ENCODE results near the gene SDHA. TPM values are rescaled to one million over a fixed set of nuclear protein-coding genes. Genes with fewer than 3 reads are reported as not detected.

The SDHA gene
- total and polyA plus RNA-seq, 2 of the 8 experiments (the other 6 are each of a cell fraction or from before 2014, with no cell fraction given) = 59.7 to 87.3 TPM

- CTCF ChIA-PET (ENCODE audit: partially characterized antibody) = interaction anchor here (0.6 to 2.4 kb wide), 5 partner anchors 11 to 158 kb away, joined by 3 to 18 read pairs (median 4); no protein-coding TSS in a partner anchor
- H3K27ac ChIP-seq (ENCODE audit: low read depth, low read length) = no peak overlapping the region
- H3K14ac ChIP-seq (ENCODE audit: insufficient read length) = no peak overlapping the region
- no peak overlapping the region for H2BK20ac ChIP-seq (ENCODE audit: low read length)
- H3K36me3 ChIP-seq (ENCODE audit: control insufficient read depth in 2 of 4, insufficient read depth in 4 of 4, low read length in 3 of 4) = peaks cover 0 to 5% (median 3%) of the 10 kb centered on the region in 4 experiments; a peak in 3 of 8 replicates
- no peak overlapping the region for H3K9ac ChIP-seq (replicated peaks in 1 of 4; ENCODE audit: extremely low read depth in 1 of 4, low read depth in 3 of 4, low read length in 3 of 4)
- no peak overlapping the region for H4K5ac ChIP-seq (ENCODE audit: insufficient read length, low read depth, low read length)
- no peak overlapping the region for H3K23ac ChIP-seq (ENCODE audit: insufficient read length)
- H3K27me3 ChIP-seq (replicated peaks in 1 of 4; ENCODE audit: control insufficient read depth in 3 of 4, extremely low read depth in 1 of 4, insufficient read depth in 3 of 4, low read length in 3 of 4) = no peaks in the 10 kb centered on the region
- no peak overlapping the region for H2AFZ ChIP-seq (ENCODE audit: low read length)
- H4K8ac ChIP-seq (ENCODE audit: extremely low read depth, insufficient read depth, low read length) = no peak overlapping the region; the same call in 1 of the 2 replicates
- H3K4me1 ChIP-seq (replicated peaks in 1 of 4; ENCODE audit: control insufficient read depth in 3 of 4, insufficient read depth in 4 of 4, low read length in 3 of 4) = no peaks in the 10 kb centered on the region
- no peak for FAIRE-seq
- H2AK5ac ChIP-seq (ENCODE audit: low read depth, low read length) = no peak overlapping the region
- no peak overlapping the region for H2BK120ac ChIP-seq (replicated peaks; ENCODE audit: low read depth, low read length)
- H4K91ac ChIP-seq (replicated peaks; ENCODE audit: insufficient read length, low read length) = no peak overlapping the region
- no peaks in the 10 kb centered on the region for H3K79me1 ChIP-seq (ENCODE audit: low read depth, low read length)
- no peaks in the 10 kb centered on the region for H3K9me3 ChIP-seq (ENCODE audit: insufficient read depth in 2 of 2, low read depth in 1 of 2, low read length in 1 of 2)
- 93% methylated on average over 12 of the region's 16 CpGs; no CpG with 5 or more reads in 1 of the 2 experiments for WGBS, 2 experiments (ENCODE audit: extremely low coverage in 1 of 2, insufficient coverage in 1 of 2, insufficient read length in 1 of 2, insufficient replicate concordance in 2 of 2, low coverage in 1 of 2, low lambda C conversion rate in 2 of 2, missing lambda C conversion rate in 1 of 2)
- no peaks in the 10 kb centered on the region for H3K23me2 ChIP-seq (ENCODE audit: low read depth, low read length)
- H3K4ac ChIP-seq (replicated peaks; ENCODE audit: insufficient read length, low read depth, low read length) = no peak overlapping the region
- H2BK15ac ChIP-seq (ENCODE audit: low read length) = no peak overlapping the region
- DNase-seq (ENCODE audit: low read depth in 1 of 2, low spot score in 2 of 2) = no peak
- POLR2A ChIA-PET (ENCODE audit: partially characterized antibody) = interaction anchor here (0.5 to 0.7 kb wide), 3 partner anchors 17 to 146 kb away, joined by 3 read pairs; no protein-coding TSS in a partner anchor
- no peaks in the 10 kb centered on the region for H3K79me2 ChIP-seq (ENCODE audit: control insufficient read depth in 1 of 2, insufficient read depth in 2 of 2, low read length in 2 of 2)
- H3K4me2 ChIP-seq (ENCODE audit: insufficient read depth in 1 of 2, low read depth in 2 of 2, low read length in 2 of 2) = no peak overlapping the region
- TF ChIP-seq TEAD4 (IDR thresholded peaks at IDR 0.05; ENCODE audit: low read depth, low read length) (no peak), EGR1 (IDR thresholded peaks at IDR 0.05; ENCODE audit: borderline replicate concordance, low read depth, low read length) (peak; percentile 51; the same call in 1 of the 2 replicates), USF2 (IDR thresholded peaks at IDR 0.05; ENCODE audit: low read length) (no peak), SP4 (IDR thresholded peaks at IDR 0.05; ENCODE audit: low read length) (no peak), HDAC2 (IDR thresholded peaks at IDR 0.05; ENCODE audit: borderline replicate concordance in 1 of 2, low read depth in 2 of 2, low read length in 2 of 2) (no peak), SUZ12 (IDR thresholded peaks at IDR 0.05; ENCODE audit: low read length) (no peak), CREB1 (IDR thresholded peaks at IDR 0.05) (no peak), ATF2 (IDR thresholded peaks at IDR 0.05; ENCODE audit: low read length) (no peak)
- H4K20me1 ChIP-seq (replicated peaks in 1 of 2; ENCODE audit: control insufficient read depth in 1 of 2, insufficient read depth in 2 of 2, low read length in 2 of 2) = peaks cover 3 to 13% of the 10 kb centered on the region in 2 experiments
- H2BK5ac ChIP-seq (ENCODE audit: low read depth, low read length) = no peak overlapping the region
- no peak overlapping the region for H2BK12ac ChIP-seq (ENCODE audit: low read depth, low read length)
- H3K56ac ChIP-seq (replicated peaks; ENCODE audit: insufficient read length, low read depth, low read length) = no peak overlapping the region
- H3K4me3 ChIP-seq (ENCODE audit: extremely low read depth in 1 of 4, insufficient read depth in 2 of 4, low read depth in 3 of 4, low read length in 4 of 4) = no peak overlapping the region
- no peak overlapping the region for H3K18ac ChIP-seq (ENCODE audit: extremely low read depth, low read length)
Measured at GRCh38 chr5:199197-199949, 18.7 kb upstream of the SDHA start.
